GM04503 (cell line): Measurements from ENCODE around the gene EBF4.
A peak's percentile ranks its signal among the peaks of the same experiment; 100 is the strongest.

Experiments used
- DNase-seq: peaks from one replicate; pipeline ENCODE4 v3.0.0-alpha.2; 2012; ENCODE audit warnings: low read depth

Gene EBF4

GRCh38 chr20:2700913-2701620 lies 8.5 kb downstream of the EBF4 start:
- DNase-seq = no peak

DNA sequence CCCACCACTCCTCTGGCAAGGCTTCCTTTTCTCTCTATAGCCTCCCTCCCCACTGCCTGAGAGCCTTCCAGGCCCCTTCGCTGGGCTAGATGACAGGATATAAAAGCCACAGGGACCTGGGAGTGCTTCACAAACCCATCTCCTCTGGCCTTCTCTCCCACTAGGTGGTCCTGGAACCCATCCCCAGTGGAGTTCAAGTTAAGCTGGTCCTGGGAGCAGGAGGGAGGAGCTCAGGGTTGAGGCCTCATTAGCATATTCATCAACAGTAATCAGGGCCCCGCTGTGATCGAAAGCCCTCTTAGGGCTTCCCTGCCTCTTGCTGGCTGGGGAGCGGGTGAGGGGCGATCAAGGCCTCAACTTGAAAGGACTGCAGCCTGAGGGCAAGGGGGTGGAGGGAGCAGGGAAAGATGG lies 9.1 kb downstream of the EBF4 start:
- no peak for DNase-seq

DNA sequence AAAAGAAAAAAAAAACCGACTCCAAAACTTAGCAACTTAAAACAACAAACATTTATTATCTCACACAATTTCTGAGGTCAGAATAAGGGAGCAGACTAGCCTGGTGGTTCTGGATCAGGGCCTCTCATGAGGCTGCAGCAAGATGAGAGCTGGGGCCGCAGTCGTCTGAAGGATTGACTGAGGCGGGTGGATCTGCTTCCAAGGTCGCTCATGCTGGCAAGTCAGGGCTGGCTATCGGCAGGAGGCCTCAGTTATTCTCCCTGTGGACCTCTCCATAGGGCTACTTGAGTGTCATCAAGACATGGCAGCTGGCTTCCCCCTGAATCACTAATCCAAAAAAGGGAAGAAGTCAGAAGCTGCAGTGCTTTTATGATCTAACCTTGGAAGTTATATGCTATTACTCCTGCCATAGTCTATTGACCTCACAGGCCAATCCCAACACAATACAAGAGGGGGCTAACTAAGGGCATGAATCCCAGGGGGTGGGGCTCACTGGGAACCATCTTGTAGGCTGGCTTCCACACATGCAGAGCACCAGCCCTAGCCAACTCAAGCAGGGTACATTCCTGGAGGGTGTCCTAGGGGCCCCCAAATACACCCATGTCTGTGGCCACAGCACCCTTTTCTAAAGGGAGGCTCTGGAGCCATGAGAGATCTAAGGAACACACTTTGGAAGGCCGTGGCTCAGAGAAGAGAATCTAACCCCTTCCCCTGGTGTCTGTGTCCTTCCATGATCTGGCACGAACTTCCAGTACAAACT lies 11.3 kb downstream of the EBF4 start:
- no peak for DNase-seq

GRCh38 chr20:2705931-2706645 lies 13.5 kb downstream of the EBF4 start:
- DNase-seq = no peak

DNA sequence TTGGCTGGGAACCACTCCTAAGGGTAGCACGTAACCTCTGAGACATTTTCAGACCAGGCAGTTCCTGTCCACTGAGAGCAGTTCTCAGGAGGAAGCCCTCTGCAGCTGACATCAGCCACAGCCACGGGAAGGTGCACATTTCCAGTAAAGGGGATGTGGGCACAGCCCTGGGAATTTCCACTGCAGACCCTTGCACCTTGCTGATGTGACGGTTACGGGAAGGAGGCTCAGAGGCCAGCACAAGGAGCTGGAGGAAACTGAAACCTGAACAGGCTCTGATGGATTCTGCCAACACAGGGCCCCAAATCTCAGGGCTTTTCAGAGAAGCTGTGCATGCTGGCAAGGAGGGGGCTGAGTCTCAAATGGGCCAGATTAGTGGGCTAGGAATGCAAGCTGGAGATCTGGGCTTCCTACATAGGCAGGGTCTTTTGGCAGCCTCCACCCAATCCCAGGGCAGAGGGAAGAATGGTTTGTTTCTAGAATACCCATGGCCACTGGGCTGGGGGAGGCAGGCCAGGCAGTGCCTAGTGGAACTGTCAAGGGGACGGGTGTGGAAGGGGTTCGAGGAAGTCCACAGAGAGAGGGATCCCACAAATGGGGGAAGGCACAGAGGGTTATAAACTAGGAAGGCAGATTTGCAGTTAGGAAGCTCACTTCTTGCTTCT lies 14.2 kb downstream of the EBF4 start:
- DNase-seq = no peak

DNA sequence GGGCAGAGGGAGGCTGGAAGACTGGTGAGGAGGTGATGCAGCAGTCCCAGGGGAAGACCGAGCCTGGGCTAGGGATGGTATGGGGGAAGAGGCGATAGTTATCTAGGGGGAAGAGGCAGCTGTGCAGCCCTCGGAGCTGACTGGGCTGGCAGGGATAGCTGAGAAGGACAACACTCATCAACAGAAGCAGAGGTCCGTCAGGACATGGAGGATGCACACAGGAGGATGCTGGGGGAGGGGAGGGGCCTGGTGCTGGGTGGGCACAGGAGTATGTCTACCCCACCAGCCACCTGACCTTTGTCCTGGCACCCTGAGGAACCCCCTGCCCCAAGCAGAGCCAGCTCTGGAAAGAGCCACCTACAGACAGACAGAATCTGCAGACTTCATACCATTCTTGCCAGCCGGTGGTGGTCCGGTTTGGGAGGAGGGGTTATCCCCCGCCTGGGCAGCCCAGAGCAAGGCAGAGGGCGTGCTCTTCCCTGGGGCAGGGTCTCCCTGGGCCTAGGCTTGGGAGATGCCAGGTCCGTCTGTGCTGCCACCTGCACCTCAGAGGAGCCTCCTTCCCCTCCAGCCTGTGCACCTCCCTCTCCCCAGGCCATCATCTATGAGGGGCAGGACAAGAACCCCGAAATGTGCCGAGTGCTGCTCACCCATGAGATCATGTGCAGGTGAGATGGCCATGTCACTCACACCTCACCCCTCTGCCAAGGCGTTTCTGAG lies 14.9 kb downstream of the EBF4 start:
- DNase-seq = no peak

- no peak for DNase-seq
Observed at GRCh38 chr20:2708073-2708415, 15.5 kb downstream of the EBF4 start.

DNA sequence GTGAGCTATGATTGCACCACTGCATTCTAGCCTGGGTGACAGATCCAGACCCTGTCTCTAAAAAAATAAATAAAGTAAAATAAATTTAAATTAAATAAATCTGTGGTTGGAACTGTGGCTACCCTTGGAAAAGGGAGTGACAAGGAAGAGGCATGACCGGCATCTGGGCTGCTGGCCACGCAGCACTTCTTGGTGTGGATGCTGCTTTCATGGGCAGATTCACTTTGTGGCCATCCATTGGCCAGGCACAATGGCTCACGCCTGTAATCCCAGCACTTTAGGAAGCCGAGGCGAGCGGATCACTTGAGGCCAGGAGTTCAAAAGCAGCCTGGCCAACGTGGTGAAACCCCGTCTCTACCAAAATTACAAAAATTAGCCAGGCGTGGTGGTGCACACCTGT lies 16.1 kb downstream of the EBF4 start:
- DNase-seq = no peak

DNA sequence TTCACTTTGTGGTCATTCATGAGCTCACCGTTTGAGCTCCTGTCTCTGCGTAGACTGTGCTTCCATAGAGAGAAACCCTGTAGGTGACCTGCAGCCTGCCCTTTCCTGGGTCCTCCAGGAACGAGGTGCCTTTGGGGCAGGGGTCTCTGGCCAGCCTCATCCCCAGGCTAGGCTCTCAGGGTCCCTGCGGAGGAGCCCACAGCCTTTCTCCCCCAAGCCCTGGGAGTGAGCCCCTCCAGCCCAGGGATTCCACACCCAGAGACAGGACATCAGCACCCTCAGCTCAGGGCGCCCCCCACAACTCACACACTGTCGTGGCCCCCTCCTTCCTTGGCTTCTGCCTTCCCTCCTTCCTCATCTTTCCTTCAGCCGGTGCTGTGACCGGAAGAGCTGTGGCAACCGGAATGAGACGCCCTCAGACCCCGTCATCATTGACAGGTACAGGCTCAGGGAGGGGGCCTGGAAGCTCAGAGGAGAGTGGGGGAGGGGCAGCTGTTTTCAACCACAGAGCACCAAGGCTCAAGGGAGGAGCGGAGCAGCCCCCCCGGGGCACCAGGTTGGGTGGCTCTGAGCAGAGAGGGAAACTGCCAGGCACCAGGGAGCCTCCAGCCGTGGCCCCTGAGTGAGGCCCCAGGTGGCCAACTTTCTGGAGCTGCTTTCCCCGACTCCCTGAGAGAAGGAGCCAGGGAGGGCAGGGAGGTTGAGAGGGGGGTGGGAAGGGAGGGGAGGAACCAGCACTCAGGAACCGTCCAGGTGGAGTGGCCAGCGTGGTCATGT lies 16.8 kb downstream of the EBF4 start:
- DNase-seq = no peak

- DNase-seq = no peak
Observed at GRCh38 chr20:2713285-2713684, 20.7 kb downstream of the EBF4 start.

GRCh38 chr20:2729251-2729713 lies 36.7 kb downstream of the EBF4 start:
- DNase-seq = no peak

- DNase-seq = peak; percentile 4
Observed at GRCh38 chr20:2729791-2730190, 37.2 kb downstream of the EBF4 start.

DNA sequence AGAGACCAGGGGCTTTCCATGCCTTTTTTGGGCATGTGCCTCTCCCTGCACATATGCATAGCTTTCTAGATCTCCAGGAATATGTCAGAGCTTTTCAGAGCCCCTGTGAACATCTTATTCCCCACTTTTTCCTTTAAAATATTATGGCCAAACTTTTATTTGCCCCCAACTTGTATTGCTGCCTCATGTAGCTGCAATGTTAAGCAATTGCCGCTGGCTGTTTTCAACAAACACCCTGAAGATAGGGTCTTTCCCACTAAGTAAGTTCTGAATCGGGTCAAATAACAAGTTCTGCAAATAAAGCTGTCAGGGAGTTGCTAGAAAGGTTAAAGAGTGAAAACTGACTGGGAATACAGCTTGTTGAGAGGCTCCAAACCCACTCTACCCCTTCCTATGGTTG lies 42.3 kb downstream of the EBF4 start:
- DNase-seq = no peak

GRCh38 chr20:2736441-2736840 lies 43.9 kb downstream of the EBF4 start:
- no peak for DNase-seq

DNA sequence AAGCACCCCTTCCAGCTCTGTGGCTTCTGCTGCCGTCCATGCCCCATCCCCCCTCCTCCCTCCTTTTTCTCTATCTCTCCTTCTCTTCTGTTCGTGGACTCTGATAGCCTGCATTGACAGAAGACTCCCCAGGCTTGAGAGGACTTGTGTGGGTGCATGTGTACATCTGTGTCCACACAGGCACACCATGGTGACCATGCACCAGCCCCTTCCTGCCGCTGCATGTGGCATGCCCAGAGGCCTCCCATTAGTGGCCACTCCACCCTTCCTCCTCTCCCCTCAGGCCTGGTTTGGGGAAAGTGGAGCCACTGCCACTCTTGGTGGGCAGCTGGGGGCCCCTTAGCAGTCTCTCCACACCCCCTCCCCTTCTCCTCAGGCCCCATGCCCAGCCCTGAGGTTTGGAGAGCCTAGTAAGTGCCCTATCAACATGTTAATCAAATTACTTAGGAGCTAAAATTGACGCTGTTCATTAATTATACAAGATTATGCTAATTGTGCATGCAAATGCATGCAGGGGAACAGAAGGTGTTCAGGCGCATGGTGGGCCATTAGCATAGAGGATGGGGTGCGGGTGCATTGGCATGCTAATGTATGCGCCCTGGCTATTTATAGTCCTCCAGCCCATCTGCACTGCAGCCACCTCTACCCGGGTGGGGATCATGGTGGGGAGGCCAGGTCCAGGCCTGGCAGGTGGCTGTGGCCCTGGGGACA lies 45.9 kb downstream of the EBF4 start:
- DNase-seq = no peak

DNA sequence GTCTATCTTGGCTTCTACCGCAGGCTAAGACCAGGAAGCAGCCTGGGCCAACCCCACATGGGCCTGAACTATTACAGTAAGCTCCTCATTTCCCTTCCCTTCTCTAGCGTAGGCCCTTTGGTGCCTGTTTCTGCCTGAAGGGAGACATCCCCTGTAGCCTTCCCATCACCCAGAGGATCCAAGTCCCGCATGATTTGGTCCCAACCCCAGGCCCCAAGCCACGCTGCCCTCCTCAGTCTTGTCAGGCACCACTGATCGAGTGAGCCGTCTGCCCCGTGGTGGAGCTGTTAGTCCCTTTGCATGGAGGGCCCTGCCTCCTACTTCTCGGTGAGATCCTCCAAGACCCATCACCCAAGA lies 46.4 kb downstream of the EBF4 start:
- DNase-seq = no peak

DNA sequence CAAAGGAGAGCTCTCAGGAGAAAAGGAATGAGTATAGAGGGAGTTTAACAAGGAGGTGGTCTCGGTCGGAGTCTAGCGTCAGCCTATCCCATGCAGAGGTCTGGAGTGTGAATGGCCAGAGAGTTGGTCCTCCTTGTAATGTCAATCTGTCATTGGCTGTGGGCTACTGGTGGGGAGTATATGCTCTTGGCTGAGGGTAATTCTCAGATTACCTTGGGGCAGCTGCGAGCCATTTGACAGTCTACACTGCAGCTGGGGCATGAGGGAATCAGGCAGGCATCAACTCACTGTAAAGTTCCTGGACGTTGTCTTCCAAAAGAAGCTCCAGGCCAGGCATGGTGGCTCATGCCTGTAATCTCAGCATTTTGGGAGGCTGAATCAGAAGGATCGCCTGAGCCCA lies 48.1 kb downstream of the EBF4 start:
- DNase-seq = no peak

- no peak for DNase-seq
Observed at GRCh38 chr20:2741463-2741862, 48.9 kb downstream of the EBF4 start.

DNA sequence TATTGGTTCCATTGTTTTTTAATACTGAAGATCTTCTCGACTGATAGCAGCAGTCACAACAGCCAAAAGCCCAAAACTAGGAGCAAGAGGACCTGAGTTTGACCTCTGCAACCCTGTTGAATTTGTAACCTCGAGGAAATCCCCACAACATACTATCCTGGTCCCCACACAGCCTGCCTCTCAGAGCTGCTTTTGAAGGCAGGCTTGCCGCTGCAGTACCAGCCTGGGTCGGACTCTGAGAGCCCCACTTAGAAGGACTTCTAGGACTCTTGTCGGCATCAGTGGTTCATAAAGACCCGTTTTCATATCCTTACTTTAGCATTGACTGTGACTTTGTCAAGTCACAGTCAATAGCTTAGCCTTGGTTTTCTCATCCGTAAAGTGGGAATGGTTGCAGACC lies 49.3 kb downstream of the EBF4 start:
- no peak for DNase-seq

DNA sequence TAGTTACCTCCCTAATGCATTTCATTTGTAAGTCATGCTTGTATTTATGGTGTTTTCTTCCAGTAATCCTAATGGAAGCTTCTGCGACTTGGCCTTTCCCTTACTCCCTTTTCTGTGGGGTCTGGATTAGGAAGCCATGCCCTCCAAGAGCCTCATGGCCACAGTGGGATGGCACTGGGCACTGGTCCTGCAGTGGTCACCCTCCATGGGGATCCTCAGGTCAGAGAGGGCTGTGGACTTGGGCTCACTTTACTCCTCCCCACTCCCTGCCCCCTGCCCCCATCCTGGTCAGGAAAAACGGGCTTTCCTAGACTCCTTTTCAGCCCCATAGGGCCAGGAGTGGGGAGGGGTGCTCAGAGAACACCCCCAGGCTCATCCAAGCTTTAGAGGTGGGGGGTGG lies 49.9 kb downstream of the EBF4 start:
- no peak for DNase-seq
